Fibroblast of skin of left biceps (primary cell): ENCODE results near the gene RHBDL1.
"Not testable (repeated sequence)": the region's sequence is repeated elsewhere in the genome, so short reads cannot be mapped to it uniquely, and the experiment has no call there.

ENCODE experiments used
- DNase-seq, 2 experiments: peaks; one replicate each; pipeline ENCODE4 v3.0.0-alpha.2; 2013; ENCODE audit warnings: low read depth in 2 of 2

RHBDL1 gene

GRCh38 chr16:684961-685696, 9.7 kb downstream of the RHBDL1 start:
- DNase-seq = no peak

GRCh38 chr16:685967-686366, 10.5 kb downstream of the RHBDL1 start:
- no peak for DNase-seq

- no peak for DNase-seq
Measured at GRCh38 chr16:686459-687260, 11.2 kb downstream of the RHBDL1 start.

- no peak for DNase-seq
Measured at GRCh38 chr16:687499-687898, 12.0 kb downstream of the RHBDL1 start.

- DNase-seq = no peak
Measured at GRCh38 chr16:689175-689897, 13.9 kb downstream of the RHBDL1 start.

- DNase-seq = not testable (repeated sequence)
Measured at GRCh38 chr16:691242-691641, 15.8 kb downstream of the RHBDL1 start.

- DNase-seq = no peak
Measured at GRCh38 chr16:692356-693108, 17.1 kb downstream of the RHBDL1 start.

GRCh38 chr16:693364-693763, 17.9 kb downstream of the RHBDL1 start:
- no peak for DNase-seq

- no peak for DNase-seq
Measured at GRCh38 chr16:693766-694165, 18.3 kb downstream of the RHBDL1 start.

- no peak for DNase-seq
Measured at GRCh38 chr16:694187-694862, 18.9 kb downstream of the RHBDL1 start.

- no peak for DNase-seq
Measured at GRCh38 chr16:694863-695354, 19.4 kb downstream of the RHBDL1 start.

GRCh38 chr16:695355-696089, 20.1 kb downstream of the RHBDL1 start:
- DNase-seq = no peak

- DNase-seq = no peak
Measured at GRCh38 chr16:698911-699671, 23.6 kb downstream of the RHBDL1 start.

- DNase-seq = no peak
Measured at GRCh38 chr16:700684-701584, 25.5 kb downstream of the RHBDL1 start.

- no peak for DNase-seq
Measured at GRCh38 chr16:702341-702740, 26.9 kb downstream of the RHBDL1 start.

- no peak for DNase-seq
Measured at GRCh38 chr16:703406-703805, 27.9 kb downstream of the RHBDL1 start.

- no peak for DNase-seq
Measured at GRCh38 chr16:704047-704446, 28.6 kb downstream of the RHBDL1 start.

GRCh38 chr16:704552-705380, 29.3 kb downstream of the RHBDL1 start:
- DNase-seq = no peak
